Left colon (tissue), 2 donors: Measurements from ENCODE around the gene GLP2R. TPM values are rescaled to one million over a fixed set of nuclear protein-coding genes. Genes with fewer than 3 reads are reported as not detected.

Source experiments
- ATAC-seq: fragments of 200-7000 bp; cut with Tn5 transposase; one replicate; pipeline ENCODE4 v1.9.1; 2020; ENCODE audit warnings: mild to moderate bottlenecking, moderate library complexity
- DNase-seq, 2 donors: peaks; one replicate each; pipeline ENCODE4 v3.0.0-alpha.2; 2020
- intact Hi-C, 2 donors: fragments of 100-400 bp; cut with DNase I in 1 of 2; cut with micrococcal nuclease in 1 of 2; formaldehyde crosslinking; loops; one replicate each; pipeline versions ENCODE4 v1.11.2 to v1.14.0; 2022; cut with DNase I, micrococcal nuclease
- total RNA-seq, 2 donors: library from RNA; stranded (reverse); fragmentation: NEBNext Ultra II Directional; extraction: Animal tissue kit (Norgen Biotek cat#: 25700); gene quantifications; one replicate each; pipeline ENCODE4 v1.2.1, GENCODE V29; 2021
- donor health status: DM: no; HTN: no; CAD: no.
- donor health status: DM: yes; HTN: yes; CAD: no.

The GLP2R gene
- total RNA-seq, 2 donors from 2014 or later: 10.4 to 11.9 TPM

- intact Hi-C loops: no loop called here
- ATAC-seq: no peak
- no peak for DNase-seq
Measured at GRCh38 chr17:9931144-9931741, 105.5 kb downstream of the GLP2R start.

- intact Hi-C loops: no loop called here
- no peak for ATAC-seq
- DNase-seq: no peak
Measured at GRCh38 chr17:9932491-9932890, 106.8 kb downstream of the GLP2R start.

DNA sequence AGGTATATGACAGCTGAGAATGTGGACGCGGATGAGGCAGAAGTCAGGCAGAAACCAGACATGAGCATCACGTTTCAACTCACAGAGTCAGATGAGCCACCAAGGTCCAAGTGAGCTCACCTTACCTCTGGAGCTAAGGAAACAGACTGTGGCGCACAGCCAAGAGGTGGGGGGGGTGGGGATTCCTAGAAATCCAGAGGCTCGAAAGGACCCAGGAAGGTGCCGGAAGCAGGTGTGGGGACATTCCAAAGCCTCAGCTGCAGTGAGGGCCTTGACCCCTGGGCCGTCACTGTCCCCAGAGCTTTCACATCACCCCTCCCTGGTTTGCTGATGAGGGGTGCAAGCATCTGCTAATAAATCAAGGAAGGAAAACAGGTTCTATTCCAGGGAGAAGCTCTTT is 108.6 kb downstream of the GLP2R start:
- ATAC-seq: no peak
- no peak for DNase-seq
- intact Hi-C loops: no loop called here

DNA sequence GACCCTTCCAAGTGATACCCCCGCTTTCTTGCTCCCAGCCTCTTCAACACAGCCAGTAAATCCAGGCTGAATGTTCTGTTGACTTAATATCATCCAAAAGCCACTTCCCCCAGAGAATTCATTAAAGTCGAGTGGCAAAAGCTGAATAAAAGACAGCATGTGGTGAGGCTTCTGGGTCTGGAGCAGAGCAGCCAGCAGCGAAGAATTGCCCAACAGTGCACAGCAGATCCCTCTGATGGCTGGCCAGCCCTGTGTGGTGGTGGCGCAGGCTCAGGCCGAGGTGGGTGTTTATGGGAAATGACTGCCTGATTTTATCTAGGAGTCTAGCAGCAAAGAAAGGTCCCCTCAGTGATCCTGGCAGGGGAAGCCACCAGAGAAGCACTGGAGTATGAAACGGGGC is 109.7 kb downstream of the GLP2R start:
- DNase-seq: no peak
- intact Hi-C loops: no loop called here
- ATAC-seq: no peak

- intact Hi-C loops: no loop called here
- ATAC-seq (no peak), DNase-seq (no peak)
Measured at GRCh38 chr17:9936095-9936494, 110.4 kb downstream of the GLP2R start.

DNA sequence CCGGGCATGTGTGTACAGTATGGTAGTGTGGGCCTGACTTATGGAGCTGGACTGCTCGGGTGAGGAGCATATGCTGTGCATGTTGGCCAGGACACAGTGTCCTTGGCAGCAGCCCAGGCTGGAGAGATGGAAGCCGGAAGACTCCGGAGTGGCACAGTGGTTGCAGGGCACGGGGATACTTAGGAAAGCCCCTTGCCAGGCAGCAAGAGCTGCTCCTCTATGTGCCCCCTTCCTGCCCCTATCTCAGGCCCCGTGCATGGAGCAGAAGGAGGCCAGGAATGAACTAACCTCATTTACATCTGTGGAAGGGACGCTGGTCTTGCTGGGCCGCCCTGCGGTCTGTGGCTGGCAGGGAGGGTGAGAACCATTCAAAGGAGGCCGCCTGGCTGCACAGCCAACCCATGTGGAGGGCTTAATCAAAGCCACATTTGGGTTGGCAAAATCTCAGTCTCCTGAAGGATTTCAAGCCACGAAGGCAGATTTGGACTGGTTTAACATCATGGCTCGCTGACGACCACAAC is 111.6 kb downstream of the GLP2R start:
- intact Hi-C loops: no loop called here
- no peak for ATAC-seq
- no peak for DNase-seq

DNA sequence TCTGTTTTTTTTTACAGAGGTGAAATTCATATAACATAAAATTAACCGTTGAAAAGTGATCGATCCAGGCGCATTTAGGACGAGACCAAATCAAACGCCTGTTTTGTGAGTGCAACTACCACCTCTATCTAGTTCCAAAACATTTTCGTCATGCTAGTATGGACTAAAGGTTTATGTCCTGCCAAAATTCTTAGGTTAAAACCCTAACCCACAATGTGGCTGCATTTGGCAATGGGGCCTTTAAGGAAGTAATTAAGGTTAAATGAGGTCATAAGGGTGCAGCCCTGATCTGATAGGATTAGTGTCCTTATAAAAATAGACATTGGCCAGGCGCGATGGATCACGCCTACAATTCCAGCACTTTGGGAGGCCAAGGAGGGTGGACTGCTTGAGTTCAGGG is 112.2 kb downstream of the GLP2R start:
- intact Hi-C loops: no loop called here
- DNase-seq (no peak), ATAC-seq (no peak)

DNA sequence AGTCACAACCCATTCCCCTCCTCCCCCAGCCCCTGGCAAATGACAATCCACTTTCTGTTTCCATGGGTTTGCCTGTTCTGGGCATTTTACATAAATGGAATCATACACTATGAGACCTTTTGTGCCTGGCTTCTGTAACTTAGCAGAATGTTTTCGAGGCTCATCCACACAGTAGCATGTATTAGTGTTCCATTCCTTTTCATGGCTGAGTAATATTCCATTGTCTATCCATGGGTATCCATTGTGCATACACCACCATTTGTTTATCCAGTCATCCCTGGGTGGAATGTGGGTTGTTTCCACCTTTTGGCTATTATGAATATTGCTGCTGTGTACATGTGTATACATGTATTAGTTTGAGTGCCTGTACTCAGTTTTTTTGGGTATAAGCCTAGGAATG is 113.0 kb downstream of the GLP2R start:
- no peak for ATAC-seq
- intact Hi-C loops: no loop called here

DNA sequence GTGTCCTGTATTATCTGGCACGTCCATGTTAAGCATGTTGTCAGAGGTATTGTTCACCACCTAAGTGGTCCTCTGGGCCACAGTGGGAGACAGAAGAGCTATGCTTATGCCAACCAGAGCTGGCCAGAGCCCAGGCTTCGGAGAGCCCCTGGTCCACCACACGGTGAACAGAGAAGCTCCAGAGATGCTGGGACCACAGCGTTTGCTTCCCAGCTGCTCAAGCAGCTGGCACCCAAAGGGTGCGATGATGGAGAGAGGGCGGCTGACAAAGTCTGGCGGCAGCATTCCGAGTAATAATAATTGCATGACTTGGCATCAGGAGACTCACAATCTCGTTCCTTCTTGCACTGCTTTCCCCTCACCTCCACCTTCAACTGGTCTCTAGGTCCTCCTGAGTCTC is 115.1 kb downstream of the GLP2R start:
- no peak for DNase-seq
- intact Hi-C loops: no loop called here
- no peak for ATAC-seq

More for the DNA sequence above, 113.0 kb downstream of the GLP2R start:
- no peak for DNase-seq

DNA sequence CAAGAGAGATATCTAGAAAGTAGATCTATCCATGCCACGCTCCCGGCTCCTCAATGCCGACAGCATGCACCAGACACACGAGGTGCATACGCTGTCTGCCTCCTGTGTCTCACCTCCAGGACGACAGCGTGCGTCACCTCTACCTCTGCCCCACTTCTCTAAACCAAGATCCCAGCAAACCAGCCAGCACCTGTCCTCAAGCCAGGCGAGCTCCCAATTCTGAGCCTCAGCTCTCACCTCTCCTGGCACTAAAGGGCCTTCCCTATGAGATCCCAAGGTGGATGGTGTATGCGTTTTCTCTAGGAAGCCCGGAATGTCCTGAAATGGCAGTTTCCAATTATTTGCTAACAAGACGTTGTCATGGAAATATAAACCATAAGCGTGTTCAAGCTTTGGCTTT is 115.6 kb downstream of the GLP2R start:
- DNase-seq (no peak), ATAC-seq (no peak)
- intact Hi-C loops: no loop called here

Other genes with a start within 250 kb of the GLP2R start
- not detected for gene CFAP52, start 249.3 kb upstream of the GLP2R start, total RNA-seq
- gene USP43, start 180.4 kb upstream of the GLP2R start, total RNA-seq: 10 to 100 TPM; 14.4 to 17.9 TPM
- under 1 TPM; 0.31 to 0.36 TPM for gene DHRS7C, start 34.3 kb upstream of the GLP2R start, total RNA-seq
- gene GSG1L2, start 3.8 kb upstream of the GLP2R start, total RNA-seq: not detected
- under 1 TPM in 1 of 2 donors, not detected in 1; 0.28 TPM for gene RCVRN, start 79.3 kb downstream of the GLP2R start, total RNA-seq